Epithelial cell of proximal tubule (primary cell): ENCODE data around the gene CHD9. TPM values are rescaled to one million over a fixed set of nuclear protein-coding genes. Genes with fewer than 3 reads are reported as not detected.

Experiments
- DNase-seq: peaks from one replicate; pipeline ENCODE4 v3.0.0-alpha.2; 2011; ENCODE audit warnings: low read depth
- H3K4me3 ChIP-seq: 2 replicates; pipeline ENCODE4 v1.5.1; 2011; ENCODE audit warnings: low read depth, mild to moderate bottlenecking, low read length
- CTCF ChIP-seq: conservative IDR thresholded peaks from 2 replicates; pipeline ENCODE4 v1.5.1; 2012; ENCODE audit warnings: low read depth, mild to moderate bottlenecking, low read length
- total RNA-seq: library from RNA; depleted of rRNA; stranded (reverse); fragments of >200 nt; gene quantifications from 2 replicates; pipeline ENCODE4 v1.2.3, GENCODE V29; 2015

The CHD9 gene
- total RNA-seq, 1 donor from 2014 or later = 14.6 TPM

DNA sequence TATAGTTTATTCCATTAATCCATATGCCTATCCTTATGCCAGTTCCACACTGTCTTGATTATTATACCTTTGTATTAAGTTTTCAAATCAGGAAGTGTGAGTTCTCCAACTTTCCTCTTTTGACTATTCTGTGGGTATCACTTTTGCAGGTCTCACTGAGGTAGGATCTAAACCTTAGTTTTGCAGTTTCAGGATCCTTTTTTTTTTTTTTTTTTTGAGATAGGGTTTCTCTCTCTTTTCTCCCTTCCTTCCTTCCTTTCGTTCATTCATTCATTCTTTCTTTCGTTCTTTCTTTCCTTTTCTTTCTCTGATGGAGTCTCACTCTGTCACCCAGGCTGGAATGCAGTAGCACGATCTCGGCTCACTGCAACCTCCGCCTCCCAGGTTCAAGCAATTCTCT, 71.6 kb downstream of the CHD9 start:
- H3K4me3 ChIP-seq = no peak overlapping the region
- no peak for DNase-seq
- no peak for TF ChIP-seq CTCF

DNA sequence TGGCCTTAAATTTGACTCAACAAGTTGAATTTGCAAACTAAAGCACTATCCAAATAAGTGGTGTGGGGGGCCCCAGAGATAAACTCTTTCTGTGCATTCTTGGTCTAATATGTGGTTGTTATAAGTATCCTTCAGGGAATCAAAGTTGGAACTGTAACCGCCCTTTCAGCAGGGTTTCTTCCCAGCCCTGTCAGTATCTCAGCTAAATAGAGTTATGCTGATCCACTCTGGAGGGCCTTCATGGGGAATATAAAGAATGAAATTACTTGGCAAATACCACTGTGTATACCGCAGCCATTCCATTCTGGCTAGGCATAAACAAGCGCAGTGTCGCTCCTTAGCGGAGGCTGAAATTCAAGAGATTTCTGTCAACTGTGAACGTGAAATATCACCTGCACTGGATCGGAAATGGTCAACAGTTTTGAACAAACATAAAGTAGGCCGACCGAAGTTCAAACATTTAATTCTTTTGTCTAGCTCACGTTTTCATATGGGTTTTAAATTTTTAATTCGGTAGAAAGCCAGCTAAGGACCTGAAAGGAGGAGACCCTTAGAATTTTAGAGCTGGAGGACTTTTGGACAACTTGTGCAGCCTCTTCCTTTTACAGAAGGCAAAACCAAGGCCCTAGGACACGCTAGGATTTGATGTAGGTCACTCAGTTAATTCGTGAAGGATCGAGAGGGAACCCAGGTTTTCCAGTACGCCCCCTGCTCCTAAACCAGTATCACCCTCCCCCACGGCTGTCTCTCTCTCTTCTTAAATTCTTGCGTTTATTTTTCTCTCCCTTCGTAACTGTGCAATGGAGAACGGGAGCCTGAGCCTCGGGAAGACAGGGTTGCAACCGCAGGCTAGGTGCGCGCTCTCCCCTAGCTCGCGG, 74.7 kb downstream of the CHD9 start:
- DNase-seq = no peak
- no peak for TF ChIP-seq CTCF
- H3K4me3 ChIP-seq = peak overlapping the region; percentile 71

GRCh38 chr16:53130159-53131049, 75.6 kb downstream of the CHD9 start:
- TF ChIP-seq CTCF = peak; percentile 43
- peak; percentile 26 for DNase-seq

DNA sequence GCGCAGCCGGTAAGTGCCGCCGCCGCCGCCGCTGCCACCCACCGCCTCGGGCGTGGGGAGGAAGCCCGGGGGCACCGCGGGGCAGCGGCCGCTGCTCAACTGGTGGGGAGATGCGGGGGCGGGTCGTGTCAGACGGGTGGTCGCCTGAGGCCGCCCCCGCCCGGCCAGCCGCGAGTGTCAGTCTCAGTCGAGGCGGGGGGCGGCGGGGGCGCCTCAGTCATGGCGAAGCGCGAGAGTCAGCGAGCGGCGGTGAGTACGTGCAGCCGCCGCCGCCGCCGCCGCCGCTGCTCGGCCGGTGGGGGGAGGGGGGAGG, 76.2 kb downstream of the CHD9 start:
- no peak for TF ChIP-seq CTCF
- H3K4me3 ChIP-seq = peak overlapping the region; percentile 71
- no peak for DNase-seq

More at GRCh38 chr16:53130159-53131049, 75.6 kb downstream of the CHD9 start:
- H3K4me3 ChIP-seq = peak overlapping the region; percentile 71

DNA sequence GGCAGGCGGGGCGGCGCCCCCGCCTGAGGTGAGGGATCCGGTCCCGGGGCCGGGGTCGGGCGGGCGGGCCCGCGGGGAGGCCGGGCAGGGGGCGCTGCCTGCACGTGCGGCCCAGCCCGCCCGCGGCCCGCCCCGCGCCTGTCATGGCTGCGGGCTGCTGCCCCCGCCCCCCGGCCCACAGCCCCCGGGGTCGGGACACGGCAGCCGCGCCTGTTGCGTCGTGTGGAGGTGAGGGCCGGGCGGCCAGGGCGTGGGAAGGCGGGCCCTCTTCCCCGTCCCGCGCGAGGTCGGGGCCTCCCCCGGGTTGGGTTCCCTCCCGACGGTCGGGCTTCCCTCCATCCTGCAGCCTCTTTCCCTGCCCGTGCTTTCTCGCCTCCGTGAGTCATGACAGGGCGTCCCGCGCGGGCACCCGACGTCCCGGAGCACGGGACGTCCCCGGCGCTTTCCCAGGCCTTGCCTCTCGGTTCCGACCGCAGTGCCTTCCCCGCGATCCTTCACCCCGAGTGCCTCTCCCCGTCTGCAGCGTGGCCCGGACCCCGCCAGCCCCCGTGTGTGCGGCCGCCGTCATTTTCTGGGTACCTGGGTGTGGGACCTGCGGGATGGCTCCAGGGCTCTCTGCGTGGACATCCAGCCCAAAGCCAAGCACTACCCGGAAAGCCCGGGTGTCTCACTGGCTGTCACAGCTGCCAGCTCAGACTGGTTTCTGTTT, 76.7 kb downstream of the CHD9 start:
- DNase-seq = no peak
- TF ChIP-seq CTCF = no peak
- H3K4me3 ChIP-seq = peak overlapping the region; percentile 78

DNA sequence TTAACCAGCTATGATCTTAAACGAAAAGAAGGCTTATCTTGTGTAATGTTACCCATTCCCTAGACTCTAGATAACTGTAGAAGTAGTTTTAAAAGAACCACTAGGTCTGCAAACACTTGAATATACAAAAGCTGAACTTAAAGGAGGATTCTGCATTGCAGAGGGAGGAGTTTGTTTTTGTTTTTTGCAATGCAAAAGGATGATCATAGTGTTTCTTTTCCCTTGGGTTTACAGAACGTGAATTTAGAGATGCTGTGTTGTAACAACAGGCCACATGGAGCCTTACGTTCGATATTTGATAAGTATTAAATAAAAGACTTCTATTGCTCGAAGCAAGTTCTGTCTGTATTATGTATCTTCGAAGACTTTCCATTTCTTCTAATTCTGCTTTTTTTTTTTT, 77.6 kb downstream of the CHD9 start:
- no peak for TF ChIP-seq CTCF
- peak overlapping the region; percentile 78 for H3K4me3 ChIP-seq
- no peak for DNase-seq
